H1 (cell line): ENCODE measurements around the gene GABRP. TPM values are rescaled to one million over a fixed set of nuclear protein-coding genes. Genes with fewer than 3 reads are reported as not detected.
A peak's percentile ranks its signal among the peaks of the same experiment; 100 is the strongest.

ENCODE experiments used
- CTCF ChIA-PET: fragments of 300-600 bp; sonication (Branson Sonifier 250); formaldehyde crosslinking; loops from one replicate; lab custom pipeline; 2021; ENCODE audit not compliant: partially characterized antibody; lab: Charles Lee
- POLR2A ChIA-PET: fragments of 300-600 bp; sonication (Branson Sonifier 250); formaldehyde crosslinking; loops from one replicate; lab custom pipeline; 2021; ENCODE audit warnings: inconsistent platforms; ENCODE audit not compliant: partially characterized antibody; lab: Charles Lee
- DNase-seq, 2 experiments: peaks; one replicate each; pipeline versions ENCODE4 v3.0.0 to v3.0.0-alpha.2; 2010 to 2022; ENCODE audit warnings: low spot score in 2 of 2, low read depth in 1 of 2, mixed read lengths in 1 of 2
- FAIRE-seq: peaks from 2 replicates; lab custom pipeline; 2011; peaks lifted over from hg19 to GRCh38; lab: Jason Lieb, UNC
- H2AFZ ChIP-seq: 2 replicates; pipeline ENCODE4 v1.8.1; 2012; ENCODE audit warnings: low read length, inconsistent platforms
- H2AK5ac ChIP-seq: 2 replicates; pipeline ENCODE4 v1.6.1; 2013; ENCODE audit warnings: low read depth, low read length
- H2BK120ac ChIP-seq: replicated peaks from 2 replicates; pipeline ENCODE3; 2013; ENCODE audit warnings: low read depth, low read length, inconsistent platforms
- H2BK12ac ChIP-seq: 2 replicates; pipeline ENCODE4 v1.6.1; 2013; ENCODE audit warnings: low read depth, low read length
- H2BK15ac ChIP-seq: 2 replicates; pipeline ENCODE4 v1.6.1; 2013; ENCODE audit warnings: low read length
- H2BK20ac ChIP-seq: 2 replicates; pipeline ENCODE4 v1.6.1; 2013; ENCODE audit warnings: low read length
- H2BK5ac ChIP-seq: 2 replicates; pipeline ENCODE4 v1.6.1; 2013; ENCODE audit warnings: low read depth, low read length
- H3K14ac ChIP-seq: 2 replicates; pipeline ENCODE4 v1.6.1; 2013; ENCODE audit warnings: inconsistent platforms; ENCODE audit not compliant: insufficient read length
- H3K18ac ChIP-seq: 2 replicates; pipeline ENCODE4 v1.6.1; 2013; ENCODE audit warnings: low read length; ENCODE audit errors: extremely low read depth
- H3K23ac ChIP-seq: 2 replicates; pipeline ENCODE4 v1.6.1; 2013; ENCODE audit warnings: inconsistent platforms; ENCODE audit not compliant: insufficient read length
- H3K23me2 ChIP-seq: 2 replicates; pipeline ENCODE4 v1.6.1; 2013; ENCODE audit warnings: low read depth, low read length
- H3K27ac ChIP-seq: 2 replicates; pipeline ENCODE4 v1.6.1; 2011; ENCODE audit warnings: low read depth, low read length, inconsistent platforms
- H3K27me3 ChIP-seq, 4 experiments: replicated peaks in 1 of 4; 1 replicate in 1 of 4; 2 replicates in 3 of 4; pipeline versions ENCODE4 v1.6.1 to v1.8.1; 2011 to 2013; ENCODE audit warnings: low read length in 3 of 4, mild to moderate bottlenecking in 3 of 4, inconsistent platforms in 2 of 4, mixed read lengths in 2 of 4, moderate library complexity in 1 of 4; ENCODE audit not compliant: control insufficient read depth in 3 of 4, insufficient read depth in 3 of 4; ENCODE audit errors: extremely low read depth in 1 of 4
- H3K36me3 ChIP-seq, 4 experiments: 2 replicates each; pipeline versions ENCODE4 v1.6.1 to v1.8.1; 2011 to 2013; ENCODE audit warnings: mild to moderate bottlenecking in 4 of 4, low read length in 3 of 4, moderate library complexity in 2 of 4, control low read depth in 1 of 4, inconsistent platforms in 1 of 4; ENCODE audit not compliant: insufficient read depth in 4 of 4, control insufficient read depth in 2 of 4
- H3K4ac ChIP-seq: replicated peaks from 2 replicates; pipeline ENCODE3; 2013; ENCODE audit warnings: low read length, low read depth, mixed read lengths, inconsistent platforms; ENCODE audit not compliant: insufficient read length
- H3K4me1 ChIP-seq, 4 experiments: replicated peaks in 1 of 4; 1 replicate in 1 of 4; 2 replicates in 3 of 4; pipeline versions ENCODE4 v1.6.1 to v1.8.1; 2011 to 2013; ENCODE audit warnings: low read length in 3 of 4, inconsistent platforms in 2 of 4, mixed read lengths in 1 of 4; ENCODE audit not compliant: insufficient read depth in 4 of 4, control insufficient read depth in 3 of 4
- H3K4me2 ChIP-seq, 2 experiments: 2 replicates each; pipeline versions ENCODE4 v1.6.1 to v1.8.1; 2011 to 2013; ENCODE audit warnings: low read depth in 2 of 2, low read length in 2 of 2, control low read depth in 1 of 2, inconsistent platforms in 1 of 2, mild to moderate bottlenecking in 1 of 2; ENCODE audit not compliant: insufficient read depth in 1 of 2
- H3K4me3 ChIP-seq, 4 experiments: fragments of 200-600, 300-600 bp in 1 of 4; sonication (generic), shearing (Covaris generic), sonication (Bioruptor Twin) in 1 of 4; 2 replicates each; pipeline versions ENCODE4 v1.5.1 to v1.8.1; 2011 to 2016; ENCODE audit warnings: low read length in 4 of 4, low read depth in 3 of 4, control low read depth in 2 of 4, inconsistent platforms in 2 of 4, mild to moderate bottlenecking in 2 of 4, mixed read lengths in 1 of 4, moderate library complexity in 1 of 4; ENCODE audit not compliant: insufficient read depth in 2 of 4; ENCODE audit errors: extremely low read depth in 1 of 4
- H3K56ac ChIP-seq: replicated peaks from 2 replicates; pipeline ENCODE3; 2013; ENCODE audit warnings: low read depth, mild to moderate bottlenecking, mixed read lengths, low read length, inconsistent platforms; ENCODE audit not compliant: insufficient read length
- H3K79me1 ChIP-seq: 2 replicates; pipeline ENCODE4 v1.6.1; 2013; ENCODE audit warnings: low read depth, low read length, control low read depth
- H3K79me2 ChIP-seq, 2 experiments: 2 replicates each; pipeline versions ENCODE4 v1.6.1 to v1.8.1; 2012 to 2013; ENCODE audit warnings: low read length in 2 of 2, mild to moderate bottlenecking in 2 of 2, inconsistent platforms in 1 of 2; ENCODE audit not compliant: insufficient read depth in 2 of 2, control insufficient read depth in 1 of 2
- H3K9ac ChIP-seq, 4 experiments: replicated peaks in 1 of 4; 1 replicate in 1 of 4; 2 replicates in 3 of 4; pipeline versions ENCODE4 v1.6.1 to v1.8.1; 2011 to 2013; ENCODE audit warnings: low read depth in 3 of 4, low read length in 3 of 4, control low read depth in 2 of 4, mild to moderate bottlenecking in 2 of 4, moderate library complexity in 2 of 4, inconsistent platforms in 1 of 4; ENCODE audit errors: extremely low read depth in 1 of 4
- H3K9me3 ChIP-seq, 2 experiments: 2 replicates each; pipeline versions ENCODE4 v1.6.1 to v1.8.1; 2012 to 2013; ENCODE audit warnings: mild to moderate bottlenecking in 2 of 2, moderate library complexity in 2 of 2, control low read depth in 1 of 2, inconsistent platforms in 1 of 2, low read depth in 1 of 2, low read length in 1 of 2, mixed read lengths in 1 of 2; ENCODE audit not compliant: insufficient read depth in 2 of 2
- H4K20me1 ChIP-seq, 2 experiments: replicated peaks in 1 of 2; 2 replicates each; pipeline versions ENCODE3 to v1.8.1; 2011 to 2013; ENCODE audit warnings: inconsistent platforms in 2 of 2, low read length in 2 of 2, mild to moderate bottlenecking in 1 of 2; ENCODE audit not compliant: insufficient read depth in 2 of 2, control insufficient read depth in 1 of 2
- H4K5ac ChIP-seq: 2 replicates; pipeline ENCODE4 v1.6.1; 2013; ENCODE audit warnings: low read length, low read depth, mixed read lengths, inconsistent platforms; ENCODE audit not compliant: insufficient read length
- H4K8ac ChIP-seq: 2 replicates; pipeline ENCODE4 v1.8.0; 2013; ENCODE audit warnings: mild to moderate bottlenecking, moderate library complexity, low read length, inconsistent platforms; ENCODE audit not compliant: insufficient read depth; ENCODE audit errors: extremely low read depth
- H4K91ac ChIP-seq: replicated peaks from 2 replicates; pipeline ENCODE3; 2013; ENCODE audit warnings: low read length, mixed read lengths, inconsistent platforms; ENCODE audit not compliant: insufficient read length
- BRCA1 ChIP-seq: IDR thresholded peaks from 2 replicates; pipeline ENCODE4 v1.6.1; 2012; ENCODE audit warnings: low read depth, low read length, improper control_type of control experiment
- GABPA ChIP-seq: IDR thresholded peaks from 2 replicates; pipeline ENCODE4 v1.6.1; 2011; ENCODE audit warnings: mild to moderate bottlenecking, low read length, moderate library complexity, borderline replicate concordance; ENCODE audit not compliant: insufficient read depth
- RAD21 ChIP-seq, 2 experiments: IDR thresholded peaks in 1 of 2; conservative IDR thresholded peaks in 1 of 2; 2 replicates each; pipeline ENCODE4 v1.6.1; 2011; ENCODE audit warnings: low read depth in 2 of 2, low read length in 2 of 2, improper control_type of control experiment in 1 of 2, inconsistent platforms in 1 of 2, mild to moderate bottlenecking in 1 of 2, moderate library complexity in 1 of 2
- SP4 ChIP-seq: IDR thresholded peaks from 2 replicates; pipeline ENCODE4 v1.6.1; 2012; ENCODE audit warnings: low read length, inconsistent platforms
- WGBS, 2 experiments: shearing (Covaris generic) in 1 of 2; methylation state at CpG; one replicate each; pipeline versions ENCODE4 v1.1.6 to v1.1.7; 2013 to 2015; ENCODE audit warnings: low lambda C conversion rate in 2 of 2, mixed read lengths in 2 of 2, inconsistent platforms in 1 of 2, low coverage in 1 of 2, missing lambda C conversion rate in 1 of 2; ENCODE audit not compliant: insufficient replicate concordance in 2 of 2, insufficient coverage in 1 of 2, insufficient read length in 1 of 2; ENCODE audit errors: extremely low coverage in 1 of 2, missing lambda C conversion rate in 1 of 2; 5-methylcytosine and 5-hydroxymethylcytosine counted together
- polyA plus RNA-seq, 7 experiments: library from polyadenylated mRNA; depleted of rRNA in 3 of 7; stranded (reverse) in 5 of 7; unstranded in 2 of 7; fragments of >200 nt in 5 of 7; fragments of 200-250 nt in 2 of 7; gene quantifications; 1 replicate in 5 of 7; 2 replicates in 1 of 7; 4 replicates in 1 of 7; pipeline versions ENCODE4 v1.2.1 to v1.2.3, GENCODE V29; 2011 to 2013; ENCODE audit warnings: missing spikeins in 2 of 7, mixed read lengths in 2 of 7
- total RNA-seq: library from RNA; stranded (reverse); fragmentation: NEBNext Ultra II Directional; extraction: Animal tissue kit (Norgen Biotek cat#: 25700); gene quantifications from 2 replicates; pipeline ENCODE4 v1.2.1, GENCODE V29; 2021
- TF ChIP-seq, protein P1 (sequence below), 3 experiments: IDR thresholded peaks; 1 replicate in 2 of 3; 2 replicates in 1 of 3; pipeline versions ENCODE4 v1.5.1 to v1.6.1; 2011; ENCODE audit warnings: low read length in 3 of 3, mild to moderate bottlenecking in 3 of 3, inconsistent platforms in 2 of 3, low read depth in 1 of 3, moderate library complexity in 1 of 3; ENCODE audit not compliant: insufficient read depth in 1 of 3; ENCODE audit errors: control extremely low read depth in 1 of 3

GABRP gene
- total and polyA plus RNA-seq, 2 of the 8 experiments (the other 6 are each of a cell fraction or from before 2014, with no cell fraction given), result 3.7 to 4.0 TPM

DNA sequence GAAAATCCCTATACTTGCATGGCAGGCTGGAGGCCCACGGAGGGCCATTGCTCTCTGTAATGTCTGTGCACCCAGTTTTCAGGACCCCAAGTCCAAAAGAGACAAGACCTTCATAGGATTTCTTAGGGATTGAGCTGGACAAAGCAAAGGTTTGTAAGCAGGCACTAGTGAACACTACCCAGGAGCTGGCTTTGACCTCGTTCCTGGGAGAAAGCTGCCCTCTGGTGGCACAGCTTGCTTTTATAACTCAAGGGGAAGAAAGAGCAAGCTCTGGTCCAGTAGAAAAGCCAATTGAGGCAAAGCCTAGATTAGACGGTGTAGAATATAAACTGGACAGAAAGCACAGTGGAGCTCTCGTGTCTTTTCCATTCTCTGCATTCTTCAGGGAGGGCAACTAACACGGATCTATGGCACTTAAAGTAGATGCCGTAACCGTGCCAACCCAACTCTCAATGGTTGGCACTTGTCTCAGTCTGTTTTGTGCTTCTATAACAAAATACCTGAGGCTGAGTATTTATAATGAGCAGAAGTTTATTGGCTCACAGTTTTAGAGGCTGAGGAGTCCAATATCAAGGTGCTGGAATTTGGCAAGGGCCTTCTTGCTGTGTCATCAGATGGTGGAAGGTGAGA lies 7.9 kb downstream of the GABRP start:
- FAIRE-seq, result peak; percentile 96
- Histone ChIP-seq H2AFZ (no peak overlapping the region; the same call in 1 of the 2 replicates), H3K23me2 (no peaks in the 10 kb centered on the region)

More for the DNA sequence above, 7.9 kb downstream of the GABRP start:
- Histone ChIP-seq H3K4me1 (peaks cover 0 to 3% (median 1%) of the 10 kb centered on the region in 4 experiments; a peak in 5 of 7 replicates), H2BK120ac (no peak overlapping the region), H4K5ac (no peak overlapping the region), H2AK5ac (peak overlapping the region; percentile 43; the same call in 1 of the 2 replicates), H2BK15ac (no peak overlapping the region), H3K4me3 (no peak overlapping the region), H3K23ac (no peak overlapping the region), H3K56ac (no peak overlapping the region), H4K91ac (no peak overlapping the region), H3K9me3 (no peaks in the 10 kb centered on the region), H2BK12ac (0 out of 2 replicates have a peak overlapping the region, but pooled peaks have one; percentile 76), H3K4me2 (no peak overlapping the region), H3K79me2 (no peaks in the 10 kb centered on the region), H3K18ac (peak overlapping the region; percentile 26), H2BK5ac (peak overlapping the region; percentile 68; the same call in 1 of the 2 replicates), H4K8ac (no peak overlapping the region), H3K14ac (no peak overlapping the region), H3K27me3 (no peaks in the 10 kb centered on the region; a peak in 1 of 7 replicates), H3K79me1 (no peaks in the 10 kb centered on the region), H3K27ac (no peak overlapping the region), H4K20me1 (no peaks in the 10 kb centered on the region), H3K36me3 (no peaks in the 10 kb centered on the region), H3K9ac (no peak overlapping the region), H3K4ac (no peak overlapping the region), H2BK20ac (peak overlapping the region; percentile 37; the same call in 1 of the 2 replicates)
- 47% methylated on average over 7 of the region's 7 CpGs; no CpG with 5 or more reads in 1 of the 2 experiments for WGBS, 2 experiments
- POLR2A ChIA-PET, result interaction anchor here (0.7 to 11.1 kb wide), 12 partner anchors 11 to 153 kb away, joined by 3 to 123 read pairs (median 3); no protein-coding TSS in a partner anchor
- CTCF ChIA-PET, result interaction anchor here (0.7 to 16.6 kb wide), 42 partner anchors 9 to 573 kb away, joined by 3 to 650 read pairs (median 5); partner anchors contain the start of gene GABRP
- peak in 1 of 2 experiments; percentile 89 for DNase-seq
- TF ChIP-seq, protein P1, sequence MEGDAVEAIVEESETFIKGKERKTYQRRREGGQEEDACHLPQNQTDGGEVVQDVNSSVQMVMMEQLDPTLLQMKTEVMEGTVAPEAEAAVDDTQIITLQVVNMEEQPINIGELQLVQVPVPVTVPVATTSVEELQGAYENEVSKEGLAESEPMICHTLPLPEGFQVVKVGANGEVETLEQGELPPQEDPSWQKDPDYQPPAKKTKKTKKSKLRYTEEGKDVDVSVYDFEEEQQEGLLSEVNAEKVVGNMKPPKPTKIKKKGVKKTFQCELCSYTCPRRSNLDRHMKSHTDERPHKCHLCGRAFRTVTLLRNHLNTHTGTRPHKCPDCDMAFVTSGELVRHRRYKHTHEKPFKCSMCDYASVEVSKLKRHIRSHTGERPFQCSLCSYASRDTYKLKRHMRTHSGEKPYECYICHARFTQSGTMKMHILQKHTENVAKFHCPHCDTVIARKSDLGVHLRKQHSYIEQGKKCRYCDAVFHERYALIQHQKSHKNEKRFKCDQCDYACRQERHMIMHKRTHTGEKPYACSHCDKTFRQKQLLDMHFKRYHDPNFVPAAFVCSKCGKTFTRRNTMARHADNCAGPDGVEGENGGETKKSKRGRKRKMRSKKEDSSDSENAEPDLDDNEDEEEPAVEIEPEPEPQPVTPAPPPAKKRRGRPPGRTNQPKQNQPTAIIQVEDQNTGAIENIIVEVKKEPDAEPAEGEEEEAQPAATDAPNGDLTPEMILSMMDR (IDR thresholded peaks at IDR 0.05; ENCODE audit: control extremely low read depth in 1 of 3, insufficient read depth in 1 of 3, low read depth in 1 of 3, low read length in 3 of 3), result peak; percentile 59 to 91 (median 85)
- TF ChIP-seq SP4, result no peak
- peak; percentile 99 for TF ChIP-seq RAD21 (IDR thresholded peaks at IDR 0.05 in 1 of 2, conservative IDR thresholded peaks at IDR 0.05 in 1 of 2; ENCODE audit: low read depth in 2 of 2, low read length in 2 of 2)
- no peak for TF ChIP-seq GABPA
- no peak for TF ChIP-seq BRCA1
